GM12891 (cell line): Measurements from ENCODE around the gene CPVL.
"Not testable (repeated sequence)": the region's sequence is repeated elsewhere in the genome, so short reads cannot be mapped to it uniquely, and the experiment has no call there.

Experiments
- DNase-seq: peaks from one replicate; pipeline ENCODE4 v3.0.0; 2011; ENCODE audit warnings: low spot score; ENCODE audit not compliant: insufficient read length
- FAIRE-seq: peaks from 2 replicates; lab custom pipeline; 2011; peaks lifted over from hg19 to GRCh38; lab: Jason Lieb, UNC
- PAX5 ChIP-seq: IDR thresholded peaks from 2 replicates; pipeline ENCODE4 v1.6.1; 2011; ENCODE audit warnings: low read length, moderate library complexity, mild to moderate bottlenecking; ENCODE audit not compliant: insufficient read depth, severe bottlenecking
- POLR2A ChIP-seq: IDR thresholded peaks from 2 replicates; pipeline ENCODE4 v1.6.1; 2011; ENCODE audit warnings: low read depth, low read length, control low read depth
- POLR2AphosphoS5 ChIP-seq: IDR thresholded peaks from 2 replicates; pipeline ENCODE4 v1.6.1; 2011; ENCODE audit warnings: low read depth, low read length, control low read depth
- POU2F2 ChIP-seq: IDR thresholded peaks from 2 replicates; pipeline ENCODE4 v1.6.1; 2011; ENCODE audit warnings: low read depth, mild to moderate bottlenecking, control low read depth, low read length, moderate library complexity
- SPI1 ChIP-seq: IDR thresholded peaks from 2 replicates; pipeline ENCODE4 v1.6.1; 2011; ENCODE audit warnings: low read depth, low read length, control low read depth
- TAF1 ChIP-seq: IDR thresholded peaks from 2 replicates; pipeline ENCODE4 v1.6.1; 2011; ENCODE audit warnings: low read depth, low read length, control low read depth

CPVL gene

DNA sequence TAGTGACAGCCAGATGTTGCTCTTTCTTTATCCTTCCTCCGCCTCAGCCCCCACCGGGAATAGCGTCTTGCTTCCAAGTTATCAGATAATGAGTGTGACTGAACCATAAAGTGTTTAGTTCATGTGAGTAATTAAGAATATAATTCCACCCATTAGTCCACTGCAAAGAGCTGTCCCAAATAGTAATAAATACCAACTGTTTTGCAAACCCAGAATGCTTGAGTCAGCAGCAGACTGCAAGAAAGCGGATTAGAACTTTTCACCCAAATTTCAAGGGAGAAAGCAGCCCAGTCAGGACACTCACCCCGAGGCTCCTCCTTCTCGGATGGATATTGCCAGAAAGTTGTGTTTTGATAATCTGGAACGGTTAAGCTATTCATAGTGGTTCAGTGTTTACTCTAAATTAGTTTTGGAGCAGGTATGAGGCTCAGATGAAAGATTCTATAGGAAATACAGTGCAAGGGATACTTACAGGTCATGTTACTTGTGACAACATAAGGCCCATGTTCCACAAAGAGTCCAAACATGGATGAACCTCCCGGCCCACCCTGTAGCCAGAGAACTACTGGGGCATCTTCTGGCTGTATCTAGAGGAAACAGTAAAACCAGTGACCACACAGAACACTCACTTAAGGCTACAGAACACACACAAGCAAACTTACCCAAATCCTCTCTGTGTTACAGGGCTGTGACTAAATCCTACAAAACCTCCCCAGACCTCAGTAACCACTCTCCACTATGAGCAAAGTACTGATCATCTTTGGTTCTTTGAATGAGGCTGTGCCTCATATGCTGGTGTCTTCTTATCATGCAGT, 50.5 kb downstream of the CPVL start:
- FAIRE-seq: no peak

GRCh38 chr7:29093091-29093490, 53.2 kb downstream of the CPVL start:
- FAIRE-seq, DNase-seq: not testable (repeated sequence)

More for the DNA sequence above, 50.5 kb downstream of the CPVL start:
- TF ChIP-seq SPI1: no peak
- no peak for TF ChIP-seq POLR2A
- no peak for TF ChIP-seq POLR2AphosphoS5
- no peak for TF ChIP-seq POU2F2
- TF ChIP-seq TAF1: no peak
- no peak for TF ChIP-seq PAX5
- no peak for DNase-seq

- DNase-seq (peak; percentile 28), FAIRE-seq (no peak)
- TF ChIP-seq POLR2A: no peak
Observed at GRCh38 chr7:29091715-29092114, 54.6 kb downstream of the CPVL start.

DNA sequence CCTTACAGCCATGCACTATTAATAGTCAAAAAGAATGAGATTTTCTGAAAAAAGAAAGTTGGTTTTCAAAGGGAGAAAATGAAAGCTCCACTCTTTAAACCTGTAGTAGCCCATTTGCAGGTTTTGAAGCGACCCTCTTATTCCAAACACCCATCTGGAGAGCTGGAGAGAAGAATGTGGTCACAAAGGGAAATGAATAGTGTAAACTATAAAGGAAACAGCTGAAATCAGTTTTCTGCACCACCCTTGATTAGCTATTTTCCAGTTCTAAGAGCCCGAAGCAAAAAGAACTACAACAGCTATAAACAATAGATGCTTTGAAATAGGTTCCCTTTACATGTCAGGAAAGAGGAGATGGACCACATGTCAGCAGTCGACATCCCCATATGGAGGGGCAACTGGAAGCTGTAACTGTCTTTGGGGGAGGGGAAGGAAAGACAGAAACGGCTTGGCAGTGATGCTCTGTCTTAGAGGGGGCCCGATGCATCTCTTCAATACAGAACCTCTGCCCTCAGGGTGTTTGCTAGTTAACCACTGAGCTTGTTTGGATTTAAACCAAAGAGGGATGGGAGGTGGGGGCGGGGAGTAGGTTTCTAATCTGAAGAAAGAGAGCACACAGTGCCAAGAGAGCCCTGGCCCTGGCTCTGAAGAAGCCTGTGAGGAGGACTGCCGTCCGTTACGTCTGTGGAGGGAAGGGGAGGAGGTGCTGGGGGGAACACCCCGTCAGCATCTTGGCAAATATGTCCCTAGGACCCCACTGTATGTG, 55.3 kb downstream of the CPVL start:
- DNase-seq: no peak
- no peak for FAIRE-seq
- TF ChIP-seq TAF1: no peak
- TF ChIP-seq SPI1: no peak
- no peak for TF ChIP-seq POLR2A
- no peak for TF ChIP-seq POLR2AphosphoS5
- no peak for TF ChIP-seq POU2F2
- no peak for TF ChIP-seq PAX5

GRCh38 chr7:29090151-29090805, 56.1 kb downstream of the CPVL start:
- no peak for DNase-seq
- FAIRE-seq: no peak
- TF ChIP-seq PAX5 (no peak), POLR2A (no peak), POLR2AphosphoS5 (no peak), SPI1 (no peak), POU2F2 (no peak), TAF1 (no peak)

DNA sequence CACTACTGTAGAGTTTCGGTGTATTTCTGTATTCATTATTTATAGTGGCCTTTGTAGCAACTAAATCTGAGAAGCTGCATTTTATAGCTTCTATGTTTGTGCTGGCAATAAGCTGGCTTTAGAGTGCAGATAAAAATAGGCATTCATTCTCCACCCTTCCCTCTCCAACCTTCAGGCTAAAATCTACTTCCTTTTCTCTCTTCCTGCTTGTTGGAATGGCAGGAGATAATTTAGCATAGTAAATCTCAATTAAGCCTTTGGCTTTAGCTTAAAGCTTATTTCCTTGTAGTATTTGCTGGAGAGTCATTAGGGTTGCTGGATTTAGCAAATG, 58.5 kb downstream of the CPVL start:
- no peak for FAIRE-seq
- DNase-seq: no peak
- no peak for TF ChIP-seq POU2F2
- TF ChIP-seq POLR2A: no peak
- no peak for TF ChIP-seq TAF1
- no peak for TF ChIP-seq SPI1
- no peak for TF ChIP-seq POLR2AphosphoS5
- no peak for TF ChIP-seq PAX5

- DNase-seq: no peak
Observed at GRCh38 chr7:29086545-29086944, 59.8 kb downstream of the CPVL start.

DNA sequence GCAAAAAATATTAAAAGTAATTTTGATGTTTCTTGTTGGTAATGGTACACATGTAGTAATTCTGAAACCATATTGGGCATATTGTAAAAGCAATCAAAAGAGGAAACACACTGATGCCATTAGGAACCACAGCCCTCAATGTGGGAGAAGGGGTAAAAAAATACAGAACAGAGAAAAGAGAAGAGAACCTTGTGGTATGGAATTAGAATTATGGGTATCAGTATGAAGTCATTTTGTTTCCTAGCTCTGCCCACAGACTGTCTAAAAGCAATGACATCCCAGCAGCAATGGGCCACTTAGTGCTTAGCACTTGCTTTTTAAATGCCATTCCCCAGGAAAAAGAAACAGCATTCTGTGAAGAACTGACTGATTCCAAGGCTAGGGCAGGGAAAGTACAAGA, 61.5 kb downstream of the CPVL start:
- no peak for DNase-seq
- TF ChIP-seq SPI1 (peak; percentile 72), TAF1 (no peak)
- peak; percentile 62 for FAIRE-seq

More at GRCh38 chr7:29086545-29086944, 59.8 kb downstream of the CPVL start:
- no peak for TF ChIP-seq SPI1
- TF ChIP-seq PAX5: no peak
- TF ChIP-seq TAF1: no peak
- no peak for TF ChIP-seq POLR2AphosphoS5
- TF ChIP-seq POLR2A: no peak
- TF ChIP-seq POU2F2: no peak
- FAIRE-seq: no peak

DNA sequence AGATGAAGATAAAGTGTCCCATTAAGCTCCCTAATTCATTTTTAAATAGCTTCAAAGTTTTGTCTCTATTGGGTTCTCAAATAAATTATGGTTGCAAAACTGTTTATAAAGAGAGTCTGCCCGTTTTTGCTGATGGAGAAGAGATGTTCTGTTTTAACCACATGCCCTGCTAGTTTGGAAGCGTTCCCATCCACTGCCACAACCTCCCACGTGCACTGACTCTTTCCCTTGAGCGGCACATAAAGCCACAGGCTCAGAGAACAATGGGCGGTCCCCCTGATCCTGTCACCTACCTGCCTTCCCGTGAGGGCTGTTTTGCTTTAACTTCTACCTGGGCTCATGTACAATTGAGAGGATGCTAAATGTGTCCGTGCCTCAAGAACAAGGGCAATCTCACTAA, 65.5 kb downstream of the CPVL start:
- no peak for TF ChIP-seq POLR2A
- no peak for TF ChIP-seq PAX5
- no peak for TF ChIP-seq TAF1
- no peak for TF ChIP-seq POU2F2
- DNase-seq (no peak), FAIRE-seq (no peak)

- TF ChIP-seq POLR2A: no peak
- TF ChIP-seq POLR2AphosphoS5: no peak
- TF ChIP-seq TAF1: no peak
- TF ChIP-seq POU2F2: no peak
- TF ChIP-seq SPI1: no peak
- TF ChIP-seq PAX5: no peak
- no peak for DNase-seq
- no peak for FAIRE-seq
Observed at GRCh38 chr7:29078311-29079260, 67.8 kb downstream of the CPVL start.

DNA sequence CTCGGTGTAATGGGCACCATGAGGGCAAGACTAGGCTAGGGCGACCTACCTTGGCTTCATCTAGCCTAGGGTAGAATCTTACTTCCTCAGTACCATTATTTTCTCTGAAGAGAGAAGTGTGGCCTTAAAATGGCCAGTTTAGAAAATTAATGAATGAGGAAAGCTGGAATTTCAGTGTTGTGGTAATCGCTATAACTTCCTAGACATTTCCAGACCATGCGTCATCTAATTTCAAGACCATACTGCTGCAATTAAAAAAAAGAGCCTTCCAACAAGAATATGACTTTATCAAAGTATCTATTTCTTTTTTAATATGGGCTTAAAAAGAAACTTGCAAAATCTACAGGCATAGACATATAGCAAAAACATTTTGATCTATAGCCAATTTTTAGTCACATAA, 68.5 kb downstream of the CPVL start:
- FAIRE-seq (no peak), DNase-seq (no peak)
- TF ChIP-seq PAX5: no peak
- TF ChIP-seq POU2F2: no peak
- TF ChIP-seq SPI1: no peak
- TF ChIP-seq TAF1: no peak
